Activated CD4-positive, CD25-positive, alpha-beta regulatory T cell treated with anti-CD3 and anti-CD28 coated beads, Interleukin-2, amount 50 U/mL, for 72 hours (primary cell): ENCODE results near the gene AIG1.

Experiments
- DNase-seq: peaks from one replicate; pipeline ENCODE4 v3.0.0; 2021

The AIG1 gene

DNA sequence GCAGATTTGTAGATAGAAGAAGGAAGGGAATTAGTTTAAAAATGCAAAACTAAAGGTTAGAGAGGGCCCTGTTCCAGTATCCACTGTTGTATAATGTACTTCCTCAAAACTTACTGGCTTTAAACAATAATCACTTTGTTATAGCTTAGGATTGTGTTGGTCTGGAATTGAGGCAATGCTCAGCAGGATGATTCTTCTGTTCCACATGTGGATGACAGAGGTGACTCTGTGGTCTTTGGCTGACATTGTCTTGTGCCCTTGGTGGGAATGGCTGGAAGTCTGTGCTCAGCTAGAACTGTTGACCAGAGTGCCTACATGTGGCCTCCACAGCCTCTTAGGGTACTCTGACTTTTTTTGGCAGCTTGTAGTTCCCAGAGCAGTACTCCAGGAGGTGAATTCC is 143.4 kb downstream of the AIG1 start:
- DNase-seq: no peak

DNA sequence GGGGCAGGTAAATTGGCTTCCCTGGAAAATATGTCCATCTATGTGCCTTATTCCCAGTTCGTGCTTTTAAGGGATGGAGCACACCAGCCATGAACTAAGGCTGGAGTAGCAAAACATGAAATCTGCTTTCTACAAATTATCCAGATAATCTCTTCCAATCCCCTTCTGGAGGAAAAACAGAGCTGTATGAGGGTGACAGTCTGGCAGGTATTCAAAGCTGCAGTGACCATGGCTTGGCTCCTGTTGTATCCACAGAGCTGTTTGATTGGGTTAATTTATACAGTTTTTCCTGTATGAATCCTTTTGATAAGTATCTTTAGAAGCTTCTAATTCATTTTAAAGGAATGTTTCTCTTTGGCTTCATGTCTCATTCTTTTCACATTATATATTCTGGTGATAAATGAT is 144.4 kb downstream of the AIG1 start:
- DNase-seq: no peak

DNA sequence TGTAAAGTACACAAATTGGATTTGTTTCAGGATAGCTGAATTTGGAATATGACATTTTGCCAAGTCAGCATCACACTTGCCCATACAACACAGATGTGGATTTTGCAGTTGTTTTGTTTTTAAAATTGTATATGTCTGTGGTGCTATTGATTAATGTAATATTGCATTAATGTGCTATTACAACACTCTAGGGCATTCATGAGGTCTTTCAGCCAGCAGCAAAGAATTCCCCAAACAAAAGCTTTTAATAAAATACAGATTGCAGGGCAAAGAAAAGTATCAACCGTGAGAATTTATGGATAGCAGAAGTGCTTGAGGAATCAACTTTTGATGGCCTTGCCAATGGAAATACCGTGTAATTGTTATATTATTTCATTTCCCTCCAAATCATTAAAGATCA is 144.9 kb downstream of the AIG1 start:
- DNase-seq: no peak

DNA sequence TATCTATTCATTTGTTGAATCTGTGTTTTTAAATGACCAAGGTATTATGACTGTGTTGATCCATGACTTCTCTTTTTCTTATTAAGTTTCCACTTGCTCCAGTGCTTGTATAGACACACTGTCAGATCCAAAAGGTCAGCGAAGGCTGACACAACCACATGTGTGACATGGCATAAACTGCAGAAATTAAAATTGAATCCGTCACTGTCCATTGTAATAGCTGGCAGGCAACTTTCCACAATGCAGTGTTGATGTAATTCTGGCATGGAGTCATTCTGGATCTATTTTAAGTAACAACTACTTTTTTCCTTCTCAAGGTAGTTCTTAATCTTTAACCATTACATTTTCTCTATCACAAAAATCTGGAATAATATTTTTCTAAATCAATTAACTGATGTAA is 145.3 kb downstream of the AIG1 start:
- DNase-seq: no peak

DNA sequence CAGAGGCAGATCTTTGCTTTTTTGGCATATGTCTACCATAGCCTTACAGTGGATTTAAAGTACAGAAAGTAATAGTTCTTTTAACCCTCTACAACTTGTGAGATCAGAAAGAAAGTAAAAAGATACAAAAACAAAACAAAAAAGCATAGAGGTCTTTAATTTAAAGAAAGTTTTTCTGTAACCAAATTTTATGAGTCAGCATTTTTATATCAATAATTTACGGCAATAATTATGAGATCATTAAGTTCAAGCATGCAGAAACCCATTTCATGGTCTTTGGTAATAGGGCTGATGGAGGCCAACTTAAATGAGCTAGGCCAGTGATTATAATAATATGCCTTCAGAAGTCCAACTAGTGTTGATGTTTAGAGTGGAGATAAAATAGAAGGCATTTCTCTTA is 145.9 kb downstream of the AIG1 start:
- DNase-seq: no peak

- no peak for DNase-seq
Measured at GRCh38 chr6:143210420-143210819, 149.7 kb downstream of the AIG1 start.

- no peak for DNase-seq
Measured at GRCh38 chr6:143213859-143214376, 153.2 kb downstream of the AIG1 start.

DNA sequence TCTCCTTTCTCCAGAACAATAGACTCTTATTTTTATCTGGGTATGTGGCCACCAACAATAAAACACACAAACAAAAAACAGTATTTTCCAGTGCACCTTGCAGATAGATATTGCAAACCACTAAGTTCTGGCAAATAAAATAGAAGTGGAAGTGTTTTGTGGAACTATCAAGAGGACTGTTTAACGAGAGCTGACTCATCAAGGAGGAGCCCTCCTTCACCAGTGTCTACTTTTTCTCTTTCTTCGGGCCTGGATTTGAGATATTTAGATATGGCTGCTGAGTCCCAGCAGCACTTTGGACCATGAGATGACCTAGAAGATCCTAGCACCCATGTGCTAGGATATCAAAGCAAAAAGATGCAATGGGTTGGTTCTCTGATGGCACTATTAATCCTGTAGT is 154.7 kb downstream of the AIG1 start:
- DNase-seq: no peak

DNA sequence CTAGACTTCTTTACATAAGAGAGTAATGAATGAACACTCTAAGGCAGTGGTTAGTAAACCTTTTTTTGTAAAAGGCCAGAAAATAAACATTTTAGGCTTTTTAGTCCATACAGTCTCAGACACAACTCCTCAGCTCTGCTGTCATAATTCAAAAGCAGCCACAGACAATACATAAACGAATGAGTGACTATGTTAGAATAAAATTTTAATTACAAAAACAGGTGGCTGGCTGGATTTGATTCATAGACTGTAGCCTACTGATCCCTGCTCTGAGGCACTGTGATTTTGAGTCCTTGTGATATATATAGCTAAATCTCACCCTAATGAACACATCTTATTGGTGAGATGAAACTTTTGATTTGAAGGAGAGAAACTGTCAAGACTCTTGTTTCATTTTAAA is 155.1 kb downstream of the AIG1 start:
- DNase-seq: no peak

DNA sequence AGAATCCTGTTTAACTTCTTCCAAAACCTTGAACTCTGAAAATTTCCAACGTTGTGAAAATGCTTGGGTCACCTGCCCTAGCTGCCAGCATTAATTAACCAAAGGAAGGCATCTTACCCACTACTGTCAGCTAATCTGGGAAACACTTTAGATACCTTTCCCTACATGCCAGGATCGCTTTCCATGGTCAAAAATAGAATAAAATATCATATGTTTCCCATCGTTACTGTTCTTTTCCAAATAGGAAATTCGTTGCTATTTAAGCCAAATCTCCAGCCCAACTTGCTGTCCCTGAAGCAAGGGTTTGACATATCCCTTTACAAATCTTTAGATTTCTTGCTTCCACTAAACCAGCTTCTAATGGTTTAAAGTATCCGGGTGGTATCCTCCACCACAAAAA is 157.5 kb downstream of the AIG1 start:
- no peak for DNase-seq

DNA sequence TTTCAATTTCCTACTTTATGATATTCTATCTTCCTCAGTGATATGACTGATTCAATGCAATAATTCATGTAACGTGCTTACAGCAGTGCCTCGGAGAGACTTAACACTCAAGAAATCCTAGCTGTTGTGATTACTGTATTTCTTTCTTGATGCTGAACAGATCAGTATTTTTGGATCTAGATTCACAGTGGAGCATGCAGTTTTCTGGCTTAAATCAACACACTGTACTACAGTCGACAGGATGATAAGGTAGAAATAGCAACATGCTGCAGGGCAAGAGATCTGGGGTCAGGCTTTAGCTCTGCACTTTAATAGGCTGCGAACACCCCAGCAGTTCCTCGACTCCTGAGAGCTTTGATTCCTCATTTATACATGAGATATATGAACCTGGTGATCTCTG is 161.0 kb downstream of the AIG1 start:
- no peak for DNase-seq

- DNase-seq: no peak
Measured at GRCh38 chr6:143222310-143222709, 161.6 kb downstream of the AIG1 start.

DNA sequence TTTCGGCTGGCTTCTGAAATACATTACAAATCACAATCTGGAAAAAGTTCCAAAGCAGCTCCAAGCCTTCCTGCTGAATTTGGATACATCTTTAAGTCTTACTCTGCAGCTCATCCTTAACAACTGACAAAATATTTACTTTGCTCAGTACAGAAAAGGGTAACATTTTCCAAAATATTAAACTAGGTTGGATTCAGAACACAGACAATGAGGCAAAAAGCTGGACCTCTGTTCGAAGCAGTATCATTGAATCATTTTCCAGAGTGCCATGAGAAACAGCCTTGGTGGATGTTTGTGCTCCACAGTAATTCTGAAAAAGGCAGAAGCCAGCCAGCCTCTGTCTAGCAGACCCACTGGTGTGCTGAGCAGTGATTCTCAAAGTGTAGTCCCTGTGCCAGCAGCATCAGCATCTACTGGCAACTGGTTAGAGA is 162.1 kb downstream of the AIG1 start:
- DNase-seq: no peak

DNA sequence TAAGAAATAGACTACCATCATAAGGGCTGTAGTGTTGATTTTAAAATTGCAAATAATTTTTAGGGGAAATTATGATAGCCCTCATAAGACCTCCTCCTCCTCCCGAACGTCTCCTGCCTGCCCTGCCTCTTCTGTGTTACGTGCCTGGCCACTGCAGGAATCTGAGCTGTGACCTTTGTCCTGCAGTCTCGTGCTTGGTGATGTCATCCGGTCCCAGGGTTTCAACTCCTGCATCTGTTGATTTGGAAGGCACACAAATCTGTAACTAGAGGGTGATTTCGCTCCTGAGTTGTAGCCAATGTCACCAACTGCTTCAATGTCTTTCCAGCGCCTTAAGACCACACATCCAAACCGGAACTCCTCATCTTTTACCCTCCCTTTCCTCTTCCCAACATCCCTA is 163.2 kb downstream of the AIG1 start:
- DNase-seq: no peak

DNA sequence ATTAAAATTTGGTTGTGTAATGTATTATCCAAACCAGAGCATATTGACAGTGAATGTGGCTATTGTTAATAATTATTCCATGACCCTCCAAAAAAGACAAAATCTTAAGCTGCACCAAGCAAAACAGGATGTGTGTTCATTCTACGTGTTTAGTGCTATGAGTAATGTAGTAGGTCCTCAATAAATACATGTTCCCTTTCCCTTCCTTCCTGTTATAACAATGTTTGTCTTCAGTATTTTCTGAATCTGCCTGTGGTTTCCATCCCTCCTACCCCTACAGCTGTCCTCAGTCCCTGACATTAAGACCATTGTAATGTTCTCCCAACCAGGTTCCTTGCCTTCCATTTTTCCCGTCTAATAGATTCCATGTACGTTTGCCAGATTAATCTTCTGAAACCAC is 163.8 kb downstream of the AIG1 start:
- DNase-seq: no peak

- no peak for DNase-seq
Measured at GRCh38 chr6:143225929-143226328, 165.2 kb downstream of the AIG1 start.

- DNase-seq: no peak
Measured at GRCh38 chr6:143227675-143228074, 167.0 kb downstream of the AIG1 start.

DNA sequence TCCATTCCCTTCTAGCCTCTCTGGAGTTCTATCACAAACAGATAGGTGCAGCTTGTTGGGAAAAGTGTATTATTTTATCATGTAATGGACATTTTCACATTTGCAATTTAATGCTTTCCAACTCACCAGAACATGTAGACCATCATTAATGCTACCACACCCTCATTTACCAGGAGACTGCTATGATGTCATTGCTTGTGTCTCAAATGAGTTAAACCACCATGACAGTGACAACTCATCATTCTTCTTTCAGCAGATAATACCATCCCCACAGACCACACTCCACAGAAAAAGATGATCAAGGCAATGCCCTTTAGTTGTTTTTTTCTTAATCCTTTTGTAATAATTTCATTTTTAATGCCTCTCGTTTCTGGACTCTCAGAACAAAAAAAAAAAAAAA is 168.7 kb downstream of the AIG1 start:
- no peak for DNase-seq

GRCh38 chr6:143232849-143233248 is 172.2 kb downstream of the AIG1 start:
- no peak for DNase-seq

- no peak for DNase-seq
Measured at GRCh38 chr6:143233554-143234285, 173.0 kb downstream of the AIG1 start.

DNA sequence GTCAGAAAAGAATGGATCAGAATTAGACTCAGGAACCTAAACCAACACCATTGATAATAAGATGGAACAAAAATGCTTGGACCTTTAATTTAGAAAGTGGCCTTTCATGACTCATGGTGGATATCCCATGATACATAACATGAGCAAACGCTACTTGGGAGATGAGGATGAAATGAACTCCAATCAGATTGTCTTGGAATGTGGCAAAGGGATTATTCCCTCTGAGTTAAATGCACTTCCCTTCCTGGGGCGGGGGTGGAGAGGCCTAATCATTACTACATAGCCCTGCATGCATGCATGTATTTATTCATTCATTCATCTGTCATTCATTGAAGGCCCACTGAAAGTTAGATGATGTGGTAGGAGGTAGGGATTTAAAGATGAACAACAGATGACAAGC is 174.0 kb downstream of the AIG1 start:
- no peak for DNase-seq

DNA sequence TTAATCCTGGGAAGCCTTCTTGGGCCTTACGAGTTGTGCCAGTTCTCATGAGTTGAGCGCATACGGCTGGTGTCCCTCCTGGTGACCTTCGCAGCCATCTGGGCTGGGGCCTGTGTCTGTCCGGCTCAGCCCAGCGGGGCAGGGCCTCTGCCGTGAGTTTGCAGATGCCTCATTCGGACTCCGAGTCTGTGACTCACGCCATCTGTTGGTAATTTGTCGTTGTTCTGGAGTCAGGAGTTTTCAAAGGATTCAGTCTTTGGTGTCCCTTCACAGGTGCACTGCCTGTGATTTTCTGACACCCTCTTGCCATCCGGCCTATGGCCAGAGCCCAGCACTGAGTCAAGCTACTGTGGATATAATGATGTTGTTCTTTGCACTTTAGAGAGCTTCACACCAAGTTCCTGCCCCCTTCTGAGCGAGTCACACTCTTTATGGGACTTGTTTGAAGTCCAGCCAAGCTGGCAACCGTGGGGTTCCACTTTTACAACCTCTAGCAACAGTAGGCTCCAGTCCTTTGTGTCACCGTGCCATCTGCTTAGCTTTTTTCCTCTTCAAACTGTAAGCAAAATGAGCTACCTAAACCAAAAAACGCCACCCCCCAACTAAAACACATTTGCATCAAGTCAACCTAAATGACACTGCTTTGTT is 175.6 kb downstream of the AIG1 start:
- DNase-seq: no peak

DNA sequence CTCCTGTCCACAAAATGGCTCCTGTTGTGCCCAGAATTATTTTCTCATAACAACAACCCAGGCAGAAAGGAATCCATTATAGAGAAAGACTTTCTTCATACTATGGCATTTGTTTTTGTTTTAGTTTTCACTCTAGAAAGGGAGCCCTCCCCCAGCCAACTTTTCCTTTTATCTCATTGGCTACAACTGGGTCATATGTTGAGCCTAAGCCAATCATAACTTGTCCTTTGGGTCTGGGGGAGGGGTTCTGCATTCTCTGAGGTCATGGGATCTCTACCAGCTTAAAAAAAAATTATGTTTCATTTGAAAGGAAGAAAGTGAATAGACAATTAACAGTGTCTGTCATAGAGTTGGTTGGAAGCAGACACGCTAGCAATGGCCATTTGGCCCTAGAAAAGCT is 177.6 kb downstream of the AIG1 start:
- DNase-seq: no peak

- no peak for DNase-seq
Measured at GRCh38 chr6:143241111-143241510, 180.4 kb downstream of the AIG1 start.

- no peak for DNase-seq
Measured at GRCh38 chr6:143241911-143242310, 181.2 kb downstream of the AIG1 start.
